GM12873 (cell line): Measurements from ENCODE around the gene PRRC2B.

Source experiments
- TF ChIP-seq, protein P1 (sequence below): IDR thresholded peaks from 2 replicates; pipeline ENCODE4 v1.5.1; 2012; ENCODE audit warnings: low read depth, mild to moderate bottlenecking, moderate library complexity, low read length, control low read depth; ENCODE audit not compliant: insufficient read depth; ENCODE audit errors: missing control alignments

Gene PRRC2B

DNA sequence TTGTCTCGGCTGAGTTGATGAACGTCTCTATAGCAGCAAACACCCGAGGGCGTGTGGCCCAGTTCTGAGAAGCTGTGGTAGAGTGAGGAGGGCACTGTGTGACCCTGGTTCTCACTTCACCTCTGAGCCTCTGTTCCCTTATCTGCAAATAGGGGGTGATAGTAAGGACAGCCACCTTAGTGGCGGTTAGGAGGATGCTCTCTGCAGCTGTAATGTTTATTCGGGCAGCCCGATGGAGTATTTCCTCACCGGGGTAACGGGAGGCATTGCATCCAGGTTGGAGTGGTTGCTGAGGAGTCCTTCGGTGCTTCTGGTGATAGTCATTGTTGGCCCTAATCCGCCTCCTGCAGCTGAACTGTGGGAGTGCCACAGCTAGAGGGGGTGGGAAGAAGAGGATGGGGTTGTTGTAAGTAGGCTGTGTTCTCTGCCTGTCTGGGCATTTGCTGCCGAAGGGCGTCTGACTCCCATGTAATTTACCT, 13.9 kb downstream of the PRRC2B start:
- TF ChIP-seq, protein P1, sequence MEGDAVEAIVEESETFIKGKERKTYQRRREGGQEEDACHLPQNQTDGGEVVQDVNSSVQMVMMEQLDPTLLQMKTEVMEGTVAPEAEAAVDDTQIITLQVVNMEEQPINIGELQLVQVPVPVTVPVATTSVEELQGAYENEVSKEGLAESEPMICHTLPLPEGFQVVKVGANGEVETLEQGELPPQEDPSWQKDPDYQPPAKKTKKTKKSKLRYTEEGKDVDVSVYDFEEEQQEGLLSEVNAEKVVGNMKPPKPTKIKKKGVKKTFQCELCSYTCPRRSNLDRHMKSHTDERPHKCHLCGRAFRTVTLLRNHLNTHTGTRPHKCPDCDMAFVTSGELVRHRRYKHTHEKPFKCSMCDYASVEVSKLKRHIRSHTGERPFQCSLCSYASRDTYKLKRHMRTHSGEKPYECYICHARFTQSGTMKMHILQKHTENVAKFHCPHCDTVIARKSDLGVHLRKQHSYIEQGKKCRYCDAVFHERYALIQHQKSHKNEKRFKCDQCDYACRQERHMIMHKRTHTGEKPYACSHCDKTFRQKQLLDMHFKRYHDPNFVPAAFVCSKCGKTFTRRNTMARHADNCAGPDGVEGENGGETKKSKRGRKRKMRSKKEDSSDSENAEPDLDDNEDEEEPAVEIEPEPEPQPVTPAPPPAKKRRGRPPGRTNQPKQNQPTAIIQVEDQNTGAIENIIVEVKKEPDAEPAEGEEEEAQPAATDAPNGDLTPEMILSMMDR, result no peak

DNA sequence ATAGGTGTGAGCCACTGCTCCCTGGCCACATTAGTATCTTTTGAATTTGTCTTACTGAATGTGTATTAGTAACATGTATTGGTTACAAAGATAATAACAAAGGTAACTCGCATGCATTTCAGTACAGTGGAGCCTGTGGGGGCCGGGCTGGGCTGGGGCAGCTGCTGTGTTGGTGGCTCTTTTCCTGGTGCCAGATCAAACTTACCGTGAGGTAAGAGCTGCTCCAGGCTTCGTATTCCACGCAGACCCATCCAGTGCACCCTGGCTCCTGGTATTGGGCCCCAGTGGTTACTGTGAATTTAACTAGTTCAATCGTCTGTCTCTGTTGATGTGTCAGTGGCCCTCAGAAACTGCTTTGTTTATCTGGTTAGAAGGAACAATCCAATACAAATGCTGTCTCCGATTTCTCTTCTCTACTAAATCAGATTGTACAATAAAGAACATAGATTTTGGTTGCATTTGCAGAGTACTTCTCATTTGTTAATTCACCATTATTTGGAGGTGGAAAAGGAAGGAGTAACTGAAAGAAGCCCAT, 15.6 kb downstream of the PRRC2B start:
- TF ChIP-seq, protein P1, result no peak

DNA sequence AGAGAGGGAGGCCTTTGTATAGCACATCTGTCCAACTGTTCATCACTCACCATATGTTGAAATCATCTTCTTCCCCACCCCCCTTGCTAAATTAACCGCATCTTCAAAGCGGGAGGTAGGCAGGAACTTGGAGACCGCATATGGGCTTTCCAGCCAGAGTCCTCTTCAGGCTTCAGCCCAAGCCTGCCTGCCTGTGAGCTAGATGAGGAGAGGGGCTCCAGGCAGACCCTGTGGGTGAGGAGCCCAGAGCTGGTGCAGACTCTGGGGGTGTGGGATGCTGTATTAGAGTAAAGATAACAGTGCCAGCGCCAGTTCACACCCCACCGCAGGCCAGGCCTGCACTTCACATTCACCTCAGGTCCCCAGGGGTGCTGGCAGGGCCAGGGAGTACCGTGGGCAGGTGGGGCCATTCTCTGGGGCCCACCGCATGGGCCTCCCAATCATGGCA, 16.2 kb downstream of the PRRC2B start:
- TF ChIP-seq, protein P1, result no peak

DNA sequence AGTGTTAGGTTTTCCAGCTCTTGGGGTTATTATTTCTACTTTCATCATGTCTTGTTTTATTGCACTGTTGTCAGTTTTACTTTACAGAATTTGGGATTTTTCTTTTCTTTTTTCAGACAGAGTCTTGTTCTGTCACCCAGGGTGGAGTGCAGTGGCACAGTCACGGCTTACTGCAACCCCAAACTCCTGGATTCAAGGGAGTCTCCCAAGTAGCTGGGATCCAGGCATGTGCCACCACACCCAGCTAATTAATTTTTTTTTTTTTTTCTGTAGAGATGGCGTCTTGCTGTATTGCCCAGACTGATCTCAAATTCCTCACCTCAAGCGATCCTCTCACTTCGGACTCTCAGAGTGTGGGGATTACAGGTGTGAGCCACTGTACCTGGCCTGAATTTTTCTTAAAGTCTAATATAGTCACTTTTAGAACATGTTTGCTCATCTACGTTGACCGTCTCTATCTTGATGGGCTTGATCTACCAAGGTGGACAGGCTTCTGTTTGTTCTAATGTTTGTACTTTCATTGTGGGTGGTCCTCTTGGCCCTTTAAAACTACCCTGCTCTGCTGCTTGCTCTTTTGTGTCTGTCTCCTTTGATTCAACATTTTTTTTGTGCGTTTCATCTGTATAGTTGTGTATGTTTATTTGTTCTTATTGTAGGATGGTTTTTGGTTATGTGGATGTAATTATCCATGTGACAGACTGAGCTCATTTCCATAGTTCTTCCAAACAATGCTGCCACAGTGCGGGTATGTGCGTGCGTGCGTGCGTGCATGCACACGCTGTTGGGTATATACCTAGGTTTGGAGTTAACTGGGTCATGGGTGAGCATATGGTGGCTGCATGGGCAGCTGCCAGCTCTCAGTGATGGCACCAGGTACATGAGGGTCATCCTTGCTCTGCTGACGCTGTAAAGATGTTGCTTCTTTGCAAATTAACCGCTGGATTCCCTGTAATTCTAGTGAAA, 18.1 kb downstream of the PRRC2B start:
- TF ChIP-seq, protein P1, result no peak

DNA sequence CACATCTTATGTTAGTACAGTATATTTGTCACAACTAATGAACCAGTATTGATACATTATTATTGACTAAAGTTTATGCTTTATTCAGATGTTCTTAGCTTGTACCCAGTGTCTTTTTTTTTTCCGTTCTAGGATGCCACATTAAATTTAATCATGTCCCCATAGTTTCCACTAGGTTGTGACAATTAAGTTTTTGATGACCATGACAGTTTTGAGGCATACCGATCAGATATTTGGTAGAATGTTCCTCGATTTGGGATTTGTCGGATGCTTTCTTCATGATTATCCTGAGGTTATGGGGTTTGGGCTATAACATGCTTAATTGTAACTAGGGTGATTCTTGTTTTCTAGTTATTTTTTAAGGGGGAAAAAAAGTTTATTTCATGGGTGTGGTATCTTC, 22.6 kb downstream of the PRRC2B start:
- TF ChIP-seq, protein P1, result no peak

DNA sequence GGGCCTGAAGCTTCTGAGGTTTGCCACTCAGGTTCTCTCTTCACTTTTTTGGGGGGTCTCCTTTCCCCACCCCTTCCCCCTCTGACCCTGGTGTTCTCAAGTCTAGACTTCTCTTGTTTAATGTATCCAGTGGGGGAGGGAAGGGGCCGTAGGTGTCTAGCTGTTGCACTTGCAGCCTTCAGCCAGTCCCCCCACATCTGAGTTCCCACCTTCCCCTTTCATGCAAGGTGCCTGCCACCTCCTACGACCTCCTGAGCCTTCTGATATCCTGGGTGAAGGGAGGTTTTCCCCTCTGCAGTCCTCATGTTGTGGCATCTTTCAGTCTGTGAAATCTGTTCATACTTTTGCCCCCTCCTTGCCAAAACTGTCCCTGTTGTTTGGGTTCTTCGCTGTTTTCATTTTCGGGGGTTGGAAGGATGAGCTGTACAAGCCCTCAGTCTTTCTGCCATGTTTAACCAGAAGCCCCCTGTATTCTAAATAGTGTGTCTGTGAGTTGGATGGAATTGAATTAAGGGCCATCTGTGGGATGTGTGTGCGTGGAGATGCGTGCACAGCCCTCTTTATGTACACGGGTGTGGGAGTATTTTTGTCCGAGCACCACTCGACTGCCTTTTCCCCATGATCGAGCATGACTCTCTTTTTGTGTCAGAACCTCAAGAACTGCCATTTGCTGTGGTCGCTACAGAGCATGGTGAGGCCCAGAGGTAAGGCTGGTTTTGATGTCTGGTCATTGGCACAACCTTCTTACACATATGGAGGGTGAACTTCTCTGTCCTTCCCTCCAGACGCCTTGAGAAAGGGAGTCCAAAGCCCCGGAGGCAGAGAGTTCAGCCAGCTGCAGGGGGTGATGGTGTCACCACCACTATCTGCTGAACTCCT, 23.6 kb downstream of the PRRC2B start:
- TF ChIP-seq, protein P1, result no peak
